Neuronal stem cell (in vitro differentiated cells): ENCODE measurements around the gene DNAH17.

Experiments used
- DNase-seq: peaks from one replicate; pipeline ENCODE4 v3.0.0-alpha.2; 2013; ENCODE audit warnings: low spot score
- H2AFZ ChIP-seq: one replicate; pipeline ENCODE4 v1.6.1; 2013; ENCODE audit warnings: mild to moderate bottlenecking, low read length, inconsistent platforms
- H2AK5ac ChIP-seq: 2 replicates; pipeline ENCODE4 v1.6.1; 2013; ENCODE audit warnings: low read depth, mild to moderate bottlenecking, inconsistent platforms, low read length, moderate library complexity, mixed read lengths
- H2BK120ac ChIP-seq: 2 replicates; pipeline ENCODE4 v1.6.1; 2013; ENCODE audit warnings: low read depth, mild to moderate bottlenecking, inconsistent platforms, low read length, moderate library complexity, mixed read lengths
- H2BK12ac ChIP-seq: one replicate; pipeline ENCODE4 v1.6.1; 2013; ENCODE audit warnings: low read length, inconsistent platforms
- H2BK15ac ChIP-seq: 2 replicates; pipeline ENCODE4 v1.6.1; 2013; ENCODE audit warnings: mild to moderate bottlenecking, low read length, inconsistent platforms, mixed read lengths
- H2BK5ac ChIP-seq: one replicate; pipeline ENCODE4 v1.6.1; 2013; ENCODE audit warnings: inconsistent platforms, mild to moderate bottlenecking, low read length, moderate library complexity
- H3K14ac ChIP-seq: one replicate; pipeline ENCODE4 v1.6.1; 2013; ENCODE audit warnings: low read length, inconsistent platforms
- H3K18ac ChIP-seq: 2 replicates; pipeline ENCODE4 v1.6.1; 2013; ENCODE audit warnings: low read length, inconsistent platforms
- H3K23ac ChIP-seq: 2 replicates; pipeline ENCODE4 v1.6.1; 2013; ENCODE audit warnings: low read depth, mild to moderate bottlenecking, mixed read lengths, low read length, inconsistent platforms; ENCODE audit not compliant: poor library complexity
- H3K27ac ChIP-seq: replicated peaks from 3 replicates; pipeline ENCODE4 v1.5.1; 2013; ENCODE audit warnings: low read length, inconsistent platforms
- H3K27me3 ChIP-seq, 3 experiments: 2 replicates each; pipeline ENCODE4 v1.6.1; 2013; ENCODE audit warnings: low read length in 3 of 3, mild to moderate bottlenecking in 2 of 3, inconsistent platforms in 1 of 3, low read depth in 1 of 3, mixed read lengths in 1 of 3, moderate library complexity in 1 of 3; ENCODE audit not compliant: control insufficient read depth in 3 of 3, insufficient read depth in 3 of 3
- H3K36me3 ChIP-seq, 2 donors: replicated peaks in 1 of 2; 2 replicates each; pipeline ENCODE4 v1.6.1; 2013; ENCODE audit warnings: low read length in 2 of 2; ENCODE audit not compliant: control insufficient read depth in 2 of 2, insufficient read depth in 2 of 2
- H3K4ac ChIP-seq: 2 replicates; pipeline ENCODE4 v1.6.1; 2013; ENCODE audit warnings: inconsistent platforms, mild to moderate bottlenecking, low read length, moderate library complexity
- H3K4me1 ChIP-seq, 2 donors: 1 replicate in 1 of 2; 2 replicates in 1 of 2; pipeline ENCODE4 v1.6.1; 2013; ENCODE audit warnings: low read length in 2 of 2, low read depth in 1 of 2; ENCODE audit not compliant: control insufficient read depth in 2 of 2, insufficient read depth in 1 of 2
- H3K4me2 ChIP-seq: one replicate; pipeline ENCODE4 v1.6.1; 2013; ENCODE audit warnings: mild to moderate bottlenecking, low read length, inconsistent platforms; ENCODE audit not compliant: insufficient read depth, poor library complexity, severe bottlenecking
- H3K4me3 ChIP-seq, 2 donors: 2 replicates each; pipeline ENCODE4 v1.5.1; 2013; ENCODE audit warnings: low read length in 2 of 2, mild to moderate bottlenecking in 2 of 2, inconsistent platforms in 1 of 2, moderate library complexity in 1 of 2
- H3K79me1 ChIP-seq: one replicate; pipeline ENCODE4 v1.6.1; 2013; ENCODE audit warnings: low read depth, mild to moderate bottlenecking, inconsistent platforms, low read length, moderate library complexity
- H3K9ac ChIP-seq: one replicate; pipeline ENCODE4 v1.6.1; 2013; ENCODE audit warnings: mild to moderate bottlenecking, low read depth, low read length, inconsistent platforms; ENCODE audit not compliant: poor library complexity
- H3K9me3 ChIP-seq, 2 donors: replicated peaks in 1 of 2; 2 replicates each; pipeline versions ENCODE3 to v1.6.1; 2013; ENCODE audit warnings: low read length in 2 of 2, mild to moderate bottlenecking in 2 of 2, inconsistent platforms in 1 of 2, low read depth in 1 of 2, mixed read lengths in 1 of 2, moderate library complexity in 1 of 2; ENCODE audit not compliant: control insufficient read depth in 2 of 2, insufficient read depth in 1 of 2
- H4K8ac ChIP-seq: one replicate; pipeline ENCODE4 v1.6.1; 2013; ENCODE audit warnings: low read depth, mild to moderate bottlenecking, inconsistent platforms, low read length, moderate library complexity
- H4K91ac ChIP-seq: one replicate; pipeline ENCODE4 v1.6.1; 2013; ENCODE audit warnings: low read length, low read depth, mild to moderate bottlenecking, inconsistent platforms; ENCODE audit not compliant: poor library complexity
- WGBS, 2 donors: extraction: QIAGEN DNeasy Blood & Tissue Kit; methylation state at CpG; one replicate each; pipeline ENCODE4 v1.1.7; 2013; ENCODE audit warnings: missing lambda C conversion rate in 2 of 2, mixed read lengths in 1 of 2; ENCODE audit not compliant: insufficient read length in 2 of 2, insufficient replicate concordance in 1 of 2; ENCODE audit errors: extremely low coverage in 2 of 2; 5-methylcytosine and 5-hydroxymethylcytosine counted together

Gene DNAH17

DNA sequence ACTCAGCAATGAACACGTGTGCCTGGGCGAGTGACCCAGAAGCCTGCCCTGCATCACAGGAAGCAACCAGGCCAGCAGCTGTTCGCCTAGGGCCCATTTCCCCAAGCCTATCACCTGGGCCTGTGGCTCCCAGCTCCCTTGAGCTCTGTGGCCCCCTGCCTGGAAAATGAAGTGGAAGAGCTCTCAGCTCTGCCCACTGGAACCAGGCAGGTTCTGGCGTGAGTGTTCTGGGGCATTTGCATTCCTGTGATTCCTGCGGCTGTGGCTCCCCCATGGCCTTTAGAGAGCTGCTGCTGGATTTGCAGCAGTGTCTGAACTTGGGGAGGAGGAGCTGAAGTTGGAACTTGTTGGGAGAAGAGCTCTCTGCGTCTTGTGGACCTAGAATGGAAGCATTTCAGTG, 175.9 kb downstream of the DNAH17 start:
- no peak overlapping the region for H3K4me3 ChIP-seq
- H3K18ac ChIP-seq: no peak overlapping the region
- no peak overlapping the region for H2BK120ac ChIP-seq
- H3K79me1 ChIP-seq: peaks cover 22% of the 10 kb centered on the region
- no peak overlapping the region for H4K8ac ChIP-seq
- peaks cover 73 to 95% of the 10 kb centered on the region in 2 donors for H3K36me3 ChIP-seq
- no peak overlapping the region for H2AFZ ChIP-seq
- H2BK15ac ChIP-seq: no peak overlapping the region
- no peak overlapping the region for H3K4ac ChIP-seq
- H4K91ac ChIP-seq: no peak overlapping the region
- no peak overlapping the region for H2BK12ac ChIP-seq
- peak overlapping the region; percentile 53 for H2BK5ac ChIP-seq
- no peak overlapping the region for H3K27ac ChIP-seq
- no peak overlapping the region for H3K4me2 ChIP-seq
- H3K4me1 ChIP-seq: no peaks in the 10 kb centered on the region
- peaks cover 0 to 2% (median 0%) of the 10 kb centered on the region in 3 experiments for H3K27me3 ChIP-seq
- no peak overlapping the region for H3K9ac ChIP-seq
- no peaks in the 10 kb centered on the region for H3K9me3 ChIP-seq
- H3K14ac ChIP-seq: no peak overlapping the region
- WGBS, 2 donors: no CpG with 5 or more reads among the region's 6 CpGs
- H3K23ac ChIP-seq: no peak overlapping the region
- DNase-seq: no peak
- no peak overlapping the region for H2AK5ac ChIP-seq

DNA sequence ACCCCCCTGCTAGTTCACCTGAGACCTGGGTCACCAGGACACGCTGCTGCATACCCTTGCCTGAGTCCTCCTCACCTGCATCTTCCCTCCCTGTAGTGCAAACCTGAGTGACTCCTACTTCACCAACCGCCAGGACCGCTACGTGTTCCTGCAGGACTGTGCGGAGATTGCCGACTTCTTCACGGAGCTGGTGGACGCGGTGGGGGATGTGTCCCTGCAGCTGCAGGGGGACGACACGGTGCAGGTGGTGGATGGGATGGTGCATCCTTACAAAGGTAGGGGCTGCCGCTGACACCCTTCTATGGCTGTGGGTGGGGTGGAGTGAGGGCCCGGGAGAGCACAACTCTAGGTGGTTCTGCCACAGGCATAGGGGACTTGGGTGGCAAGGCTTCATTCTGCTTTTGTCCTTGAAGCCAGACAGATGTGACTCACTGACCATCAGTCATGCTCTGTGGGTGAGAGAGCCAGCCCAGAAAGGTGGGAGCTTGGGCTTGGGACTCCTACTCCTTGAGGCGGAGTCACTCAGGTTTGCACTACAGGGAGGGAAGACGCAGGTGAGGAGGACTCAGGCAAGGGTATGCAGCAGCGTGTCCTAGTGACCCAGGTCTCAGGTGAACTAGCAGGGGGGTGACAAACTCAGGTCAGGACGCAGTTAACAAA, 176.5 kb downstream of the DNAH17 start:
- no peak overlapping the region for H3K27ac ChIP-seq
- no peak overlapping the region for H3K4ac ChIP-seq
- H3K4me1 ChIP-seq: no peaks in the 10 kb centered on the region

GRCh38 chr17:78399693-78400144, 177.5 kb downstream of the DNAH17 start:
- Histone ChIP-seq H3K36me3 (peaks cover 69 to 98% of the 10 kb centered on the region in 2 donors), H3K27ac (no peak overlapping the region), H3K4ac (no peak overlapping the region), H2BK120ac (no peak overlapping the region), H3K27me3 (peaks cover 0 to 2% (median 0%) of the 10 kb centered on the region in 3 experiments), H2AFZ (no peak overlapping the region), H3K18ac (no peak overlapping the region), H3K4me2 (no peak overlapping the region), H3K4me1 (no peaks in the 10 kb centered on the region), H4K8ac (no peak overlapping the region), H2BK5ac (no peak overlapping the region), H3K23ac (no peak overlapping the region), H3K79me1 (peaks cover 19% of the 10 kb centered on the region), H3K4me3 (no peak overlapping the region), H4K91ac (no peak overlapping the region), H3K14ac (no peak overlapping the region), H3K9ac (no peak overlapping the region), H3K9me3 (no peaks in the 10 kb centered on the region), H2AK5ac (no peak overlapping the region), H2BK15ac (no peak overlapping the region), H2BK12ac (no peak overlapping the region)
- DNase-seq: no peak
- WGBS, 2 donors: no CpG with 5 or more reads among the region's 6 CpGs

More for the DNA sequence above, 176.5 kb downstream of the DNAH17 start:
- Histone ChIP-seq H4K91ac (no peak overlapping the region), H3K9me3 (no peaks in the 10 kb centered on the region), H3K23ac (no peak overlapping the region), H3K9ac (peak overlapping the region; percentile 17), H2BK5ac (peak overlapping the region; percentile 53), H4K8ac (no peak overlapping the region), H2AFZ (no peak overlapping the region), H3K36me3 (peaks cover 72 to 97% of the 10 kb centered on the region in 2 donors), H2BK12ac (no peak overlapping the region), H3K18ac (no peak overlapping the region), H3K4me3 (peak overlapping the region in 1 of 2 donors; percentile 65), H2BK15ac (no peak overlapping the region), H3K14ac (no peak overlapping the region), H3K79me1 (peaks cover 22% of the 10 kb centered on the region), H3K27me3 (peaks cover 0 to 2% (median 0%) of the 10 kb centered on the region in 3 experiments), H2AK5ac (no peak overlapping the region), H2BK120ac (no peak overlapping the region), H3K4me2 (no peak overlapping the region)
- no peak for DNase-seq
- whole genome bisulfite sequencing, 2 donors: no CpG with 5 or more reads among the region's 17 CpGs

GRCh38 chr17:78399028-78399692, 178.0 kb downstream of the DNAH17 start:
- no peak overlapping the region for H2AK5ac ChIP-seq
- no peak overlapping the region for H2AFZ ChIP-seq
- no peak overlapping the region for H3K23ac ChIP-seq
- H3K9me3 ChIP-seq: no peaks in the 10 kb centered on the region
- H3K14ac ChIP-seq: no peak overlapping the region
- H3K4ac ChIP-seq: no peak overlapping the region
- H3K4me1 ChIP-seq: no peaks in the 10 kb centered on the region
- no peak overlapping the region for H3K27ac ChIP-seq
- no peak overlapping the region for H3K4me2 ChIP-seq
- H2BK120ac ChIP-seq: no peak overlapping the region
- no peak overlapping the region for H4K91ac ChIP-seq
- H3K36me3 ChIP-seq: peaks cover 65 to 95% of the 10 kb centered on the region in 2 donors
- no peak overlapping the region for H3K4me3 ChIP-seq
- H3K27me3 ChIP-seq: peaks cover 0 to 2% (median 0%) of the 10 kb centered on the region in 3 experiments
- no peak overlapping the region for H3K9ac ChIP-seq
- no peak overlapping the region for H4K8ac ChIP-seq
- H3K79me1 ChIP-seq: peaks cover 19% of the 10 kb centered on the region
- peak overlapping the region; percentile 42 for H2BK5ac ChIP-seq
- WGBS, 2 donors: no CpG with 5 or more reads among the region's 28 CpGs
- no peak overlapping the region for H2BK12ac ChIP-seq
- H2BK15ac ChIP-seq: no peak overlapping the region
- H3K18ac ChIP-seq: no peak overlapping the region
- DNase-seq: no peak
